Activated CD4-positive, alpha-beta T cell treated with anti-CD3 and anti-CD28 coated beads, Interleukin-2, amount 50 U/mL, for 48 hours (primary cell): ENCODE measurements around the gene IFT80.
A peak's percentile ranks its signal among the peaks of the same experiment; 100 is the strongest.
"Not testable (repeated sequence)": the region's sequence is repeated elsewhere in the genome, so short reads cannot be mapped to it uniquely, and the experiment has no call there.

Source experiments
- DNase-seq, 2 experiments: peaks; one replicate each; pipeline ENCODE4 v3.0.0-alpha.2; 2020

Gene IFT80

GRCh38 chr3:160257606-160258005 is 141.4 kb downstream of the IFT80 start:
- no peak for DNase-seq

GRCh38 chr3:160253298-160253697 is 145.7 kb downstream of the IFT80 start:
- DNase-seq = no peak

- DNase-seq = no peak
Observed at GRCh38 chr3:160247766-160248165, 151.3 kb downstream of the IFT80 start.

GRCh38 chr3:160245261-160245800 is 153.7 kb downstream of the IFT80 start:
- DNase-seq = no peak

GRCh38 chr3:160240719-160241118 is 158.3 kb downstream of the IFT80 start:
- not testable (repeated sequence) for DNase-seq

GRCh38 chr3:160232014-160232413 is 167.0 kb downstream of the IFT80 start:
- DNase-seq = no peak

GRCh38 chr3:160227419-160227818 is 171.6 kb downstream of the IFT80 start:
- no peak for DNase-seq

- DNase-seq = peak in 1 of 2 experiments; percentile 7
Observed at GRCh38 chr3:160226026-160226907, 172.8 kb downstream of the IFT80 start.

- peak; percentile 53 to 57 for DNase-seq
Observed at GRCh38 chr3:160225176-160226025, 173.6 kb downstream of the IFT80 start, which contains the start of gene C3orf80. C3orf80 (plus strand) TSS chr3:160225422; CDS start chr3:160225636, 214 bp downstream.

- no peak for DNase-seq
Observed at GRCh38 chr3:160224811-160225175, 174.2 kb downstream of the IFT80 start.

- DNase-seq = no peak
Observed at GRCh38 chr3:160224256-160224655, 174.8 kb downstream of the IFT80 start.

GRCh38 chr3:160221019-160221418 is 178.0 kb downstream of the IFT80 start:
- DNase-seq = no peak

- DNase-seq = no peak
Observed at GRCh38 chr3:160220038-160220437, 179.0 kb downstream of the IFT80 start.

- no peak for DNase-seq
Observed at GRCh38 chr3:160218136-160218535, 180.9 kb downstream of the IFT80 start.

GRCh38 chr3:160217675-160218074 is 181.3 kb downstream of the IFT80 start:
- DNase-seq = no peak

- no peak for DNase-seq
Observed at GRCh38 chr3:160213191-160213590, 185.8 kb downstream of the IFT80 start.

GRCh38 chr3:160210799-160211221 is 188.2 kb downstream of the IFT80 start:
- no peak for DNase-seq

- DNase-seq = no peak
Observed at GRCh38 chr3:160210341-160210740, 188.7 kb downstream of the IFT80 start.
